Breast epithelium (tissue), 3 donors: Measurements from ENCODE around the gene WHRN.

Experiments used
- POLR2A ChIP-seq: fragments of 450-650 bp; IDR thresholded peaks from one replicate; pipeline ENCODE4 v1.6.1; 2016; ENCODE audit warnings: antibody characterized with exemption, mild to moderate bottlenecking, moderate library complexity
- POLR2AphosphoS5 ChIP-seq, 3 donors: sonication (generic); formaldehyde crosslinking; IDR thresholded peaks; one replicate each; pipeline ENCODE4 v1.6.1; 2017; ENCODE audit warnings: antibody characterized with exemption in 3 of 3
- TF ChIP-seq, protein P1 (sequence below), 3 donors: fragments of 450-650 bp; IDR thresholded peaks; one replicate each; pipeline ENCODE4 v1.5.1; 2016 to 2017; ENCODE audit warnings: antibody characterized with exemption in 3 of 3, mild to moderate bottlenecking in 3 of 3, moderate library complexity in 3 of 3

DNA sequence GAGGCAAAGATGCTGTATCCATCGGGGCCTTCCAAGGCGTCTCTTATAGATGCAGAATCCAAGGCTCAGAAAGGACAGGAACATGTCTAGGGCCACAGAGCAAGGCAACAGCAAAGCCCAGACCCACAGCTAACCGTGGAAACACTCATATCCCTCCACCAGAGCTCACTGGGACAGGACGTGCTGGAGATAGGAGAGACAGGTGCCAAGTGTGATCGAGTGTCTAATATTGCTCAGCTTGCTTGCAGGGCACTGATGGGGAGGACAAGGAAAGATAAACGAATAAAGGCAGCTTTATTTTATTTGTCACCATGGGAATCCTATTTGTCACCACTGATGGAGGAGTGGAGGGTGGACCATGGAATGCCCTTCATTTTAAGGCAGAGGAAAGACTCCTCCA, 73.5 kb downstream of the WHRN start:
- TF ChIP-seq, protein P1, sequence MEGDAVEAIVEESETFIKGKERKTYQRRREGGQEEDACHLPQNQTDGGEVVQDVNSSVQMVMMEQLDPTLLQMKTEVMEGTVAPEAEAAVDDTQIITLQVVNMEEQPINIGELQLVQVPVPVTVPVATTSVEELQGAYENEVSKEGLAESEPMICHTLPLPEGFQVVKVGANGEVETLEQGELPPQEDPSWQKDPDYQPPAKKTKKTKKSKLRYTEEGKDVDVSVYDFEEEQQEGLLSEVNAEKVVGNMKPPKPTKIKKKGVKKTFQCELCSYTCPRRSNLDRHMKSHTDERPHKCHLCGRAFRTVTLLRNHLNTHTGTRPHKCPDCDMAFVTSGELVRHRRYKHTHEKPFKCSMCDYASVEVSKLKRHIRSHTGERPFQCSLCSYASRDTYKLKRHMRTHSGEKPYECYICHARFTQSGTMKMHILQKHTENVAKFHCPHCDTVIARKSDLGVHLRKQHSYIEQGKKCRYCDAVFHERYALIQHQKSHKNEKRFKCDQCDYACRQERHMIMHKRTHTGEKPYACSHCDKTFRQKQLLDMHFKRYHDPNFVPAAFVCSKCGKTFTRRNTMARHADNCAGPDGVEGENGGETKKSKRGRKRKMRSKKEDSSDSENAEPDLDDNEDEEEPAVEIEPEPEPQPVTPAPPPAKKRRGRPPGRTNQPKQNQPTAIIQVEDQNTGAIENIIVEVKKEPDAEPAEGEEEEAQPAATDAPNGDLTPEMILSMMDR (IDR thresholded peaks at IDR 0.05): no peak
- TF ChIP-seq POLR2A (no peak), POLR2AphosphoS5 (IDR thresholded peaks at IDR 0.05) (no peak)
